ENCODE measurements around the gene ALG14.

The ALG14 gene

GRCh38 chr1:94940738-94941137 is 132.0 kb downstream of the ALG14 start:
- TF ChIP-seq SUZ12 (IDR thresholded peaks at IDR 0.05) (no peak), NFRKB (IDR thresholded peaks at IDR 0.05) (no peak), HDGF (IDR thresholded peaks at IDR 0.05; ENCODE audit: borderline replicate concordance) (no peak), TARDBP (IDR thresholded peaks at IDR 0.05) (no peak), PKNOX1 (IDR thresholded peaks at IDR 0.05) (no peak), ARNT (IDR thresholded peaks at IDR 0.05) (no peak), BHLHE40 (IDR thresholded peaks at IDR 0.05; ENCODE audit: borderline replicate concordance) (no peak), FOXA1 (IDR thresholded peaks at IDR 0.05) (no peak), L3MBTL2 (conservative IDR thresholded peaks at IDR 0.05) (no peak), FOXM1 (IDR thresholded peaks at IDR 0.05; ENCODE audit: borderline replicate concordance) (no peak), ZNF384 (IDR thresholded peaks at IDR 0.05) (no peak), ELF4 (IDR thresholded peaks at IDR 0.05) (no peak), SP1 (IDR thresholded peaks at IDR 0.05) (no peak), FOXK2 (IDR thresholded peaks at IDR 0.05) (no peak), CTBP1 (IDR thresholded peaks at IDR 0.05; ENCODE audit: borderline replicate concordance) (no peak), LEF1 (IDR thresholded peaks at IDR 0.05; ENCODE audit: borderline replicate concordance) (no peak)
- no peak for DNase-seq (ENCODE audit: extremely low spot score)
- POLR2A ChIA-PET, result interaction anchor here (0.6 kb wide), 1 partner anchor 38 kb away, joined by 3 read pairs; no protein-coding TSS in a partner anchor
- CTCF ChIA-PET, result interaction anchor here (0.6 kb wide), 1 partner anchor 20 kb away, joined by 3 read pairs; no protein-coding TSS in a partner anchor

GRCh38 chr1:94937820-94938219 is 134.9 kb downstream of the ALG14 start:
- CTCF ChIA-PET, result no interaction called here
- POLR2A ChIA-PET, result no interaction called here
- no peak for DNase-seq (ENCODE audit: extremely low spot score)
- TF ChIP-seq NFRKB (IDR thresholded peaks at IDR 0.05) (no peak), HDGF (IDR thresholded peaks at IDR 0.05; ENCODE audit: borderline replicate concordance) (no peak), BHLHE40 (IDR thresholded peaks at IDR 0.05; ENCODE audit: borderline replicate concordance) (no peak), TARDBP (IDR thresholded peaks at IDR 0.05) (no peak), ZNF384 (IDR thresholded peaks at IDR 0.05) (no peak), ELF4 (IDR thresholded peaks at IDR 0.05) (no peak), ARNT (IDR thresholded peaks at IDR 0.05) (no peak), LEF1 (IDR thresholded peaks at IDR 0.05; ENCODE audit: borderline replicate concordance) (no peak), PKNOX1 (IDR thresholded peaks at IDR 0.05) (no peak), SUZ12 (IDR thresholded peaks at IDR 0.05) (no peak), CTBP1 (IDR thresholded peaks at IDR 0.05; ENCODE audit: borderline replicate concordance) (no peak), SP1 (IDR thresholded peaks at IDR 0.05) (no peak), FOXM1 (IDR thresholded peaks at IDR 0.05; ENCODE audit: borderline replicate concordance) (no peak), FOXK2 (IDR thresholded peaks at IDR 0.05) (no peak), FOXA1 (IDR thresholded peaks at IDR 0.05) (no peak), L3MBTL2 (conservative IDR thresholded peaks at IDR 0.05) (no peak)

- CTCF ChIA-PET, result interaction anchor here (1.1 kb wide), 1 partner anchor 83 kb away, joined by 3 read pairs; no protein-coding TSS in a partner anchor
- TF ChIP-seq ELF4 (IDR thresholded peaks at IDR 0.05), result no peak
- no peak for TF ChIP-seq NFRKB (IDR thresholded peaks at IDR 0.05)
- no peak for TF ChIP-seq ARNT (IDR thresholded peaks at IDR 0.05)
- TF ChIP-seq FOXK2 (IDR thresholded peaks at IDR 0.05), result no peak
- TF ChIP-seq HDGF (IDR thresholded peaks at IDR 0.05; ENCODE audit: borderline replicate concordance), result no peak
- TF ChIP-seq TARDBP (IDR thresholded peaks at IDR 0.05), result no peak
- TF ChIP-seq L3MBTL2 (conservative IDR thresholded peaks at IDR 0.05), result no peak
- TF ChIP-seq BHLHE40 (IDR thresholded peaks at IDR 0.05; ENCODE audit: borderline replicate concordance), result no peak
- TF ChIP-seq PKNOX1 (IDR thresholded peaks at IDR 0.05), result no peak
- TF ChIP-seq FOXA1 (IDR thresholded peaks at IDR 0.05), result no peak
- TF ChIP-seq CTBP1 (IDR thresholded peaks at IDR 0.05; ENCODE audit: borderline replicate concordance), result no peak
- no peak for TF ChIP-seq SUZ12 (IDR thresholded peaks at IDR 0.05)
- no peak for TF ChIP-seq ZNF384 (IDR thresholded peaks at IDR 0.05)
These were observed 135.7 kb downstream of the ALG14 start for GRCh38 chr1:94936861-94937620.

GRCh38 chr1:94935476-94935875 is 137.3 kb downstream of the ALG14 start:
- ChIA-PET CTCF (interaction anchor here (1.5 kb wide), 1 partner anchor 10 kb away, joined by 3 read pairs; no protein-coding TSS in a partner anchor), POLR2A (interaction anchor here (1.0 kb wide), 1 partner anchor 8 kb away, joined by 3 read pairs; the partner anchor contains the start of gene CNN3)
- DNase-seq (ENCODE audit: extremely low spot score), result no peak
- TF ChIP-seq FOXK2 (IDR thresholded peaks at IDR 0.05) (no peak), BHLHE40 (IDR thresholded peaks at IDR 0.05; ENCODE audit: borderline replicate concordance) (no peak), FOXA1 (IDR thresholded peaks at IDR 0.05) (no peak), PKNOX1 (IDR thresholded peaks at IDR 0.05) (no peak), ELF4 (IDR thresholded peaks at IDR 0.05) (no peak), NFRKB (IDR thresholded peaks at IDR 0.05) (no peak), ZNF384 (IDR thresholded peaks at IDR 0.05) (no peak), SUZ12 (IDR thresholded peaks at IDR 0.05) (no peak)

More at GRCh38 chr1:94936861-94937620, 135.7 kb downstream of the ALG14 start:
- POLR2A ChIA-PET, result interaction anchor here (0.9 kb wide), 1 partner anchor 10 kb away, joined by 3 read pairs; the partner anchor contains the start of gene CNN3
- no peak for DNase-seq (ENCODE audit: extremely low spot score)

- ChIA-PET CTCF (interaction anchor here (1.5 kb wide), 1 partner anchor 10 kb away, joined by 3 read pairs; no protein-coding TSS in a partner anchor), POLR2A (interaction anchor here (1.0 kb wide), 1 partner anchor 8 kb away, joined by 3 read pairs; the partner anchor contains the start of gene CNN3)
- TF ChIP-seq L3MBTL2 (conservative IDR thresholded peaks at IDR 0.05), result no peak
- TF ChIP-seq FOXM1 (IDR thresholded peaks at IDR 0.05; ENCODE audit: borderline replicate concordance), result no peak
- no peak for TF ChIP-seq CTBP1 (IDR thresholded peaks at IDR 0.05; ENCODE audit: borderline replicate concordance)
- TF ChIP-seq LEF1 (IDR thresholded peaks at IDR 0.05; ENCODE audit: borderline replicate concordance), result no peak
- TF ChIP-seq PKNOX1 (IDR thresholded peaks at IDR 0.05), result no peak
- TF ChIP-seq TARDBP (IDR thresholded peaks at IDR 0.05), result no peak
- no peak for TF ChIP-seq FOXA1 (IDR thresholded peaks at IDR 0.05)
- TF ChIP-seq FOXK2 (IDR thresholded peaks at IDR 0.05), result no peak
- TF ChIP-seq NFRKB (IDR thresholded peaks at IDR 0.05), result no peak
- TF ChIP-seq ARNT (IDR thresholded peaks at IDR 0.05), result no peak
- TF ChIP-seq HDGF (IDR thresholded peaks at IDR 0.05; ENCODE audit: borderline replicate concordance), result no peak
- TF ChIP-seq SP1 (IDR thresholded peaks at IDR 0.05), result no peak
- no peak for TF ChIP-seq SUZ12 (IDR thresholded peaks at IDR 0.05)
- DNase-seq (ENCODE audit: extremely low spot score), result no peak
These were observed 137.7 kb downstream of the ALG14 start for GRCh38 chr1:94935034-94935433.
